Neural cell (in vitro differentiated cells): Measurements from ENCODE around the gene MSI2.

Experiments used
- EP300 ChIP-seq: fragments of 450-650 bp; conservative IDR thresholded peaks from 2 replicates; pipeline ENCODE4 v1.6.1; 2014; ENCODE audit warnings: antibody characterized with exemption, mild to moderate bottlenecking, moderate library complexity; ENCODE audit not compliant: poor library complexity, severe bottlenecking
- EZH2 ChIP-seq: fragments of 200-600, 300-800 bp; shearing (Covaris generic), sonication (generic); IDR thresholded peaks from 2 replicates; pipeline ENCODE4 v1.6.1; 2014; ENCODE audit warnings: antibody characterized with exemption, low read length, borderline replicate concordance, mild to moderate bottlenecking; ENCODE audit not compliant: insufficient read depth, poor library complexity, severe bottlenecking
- SMC3 ChIP-seq: fragments of 450-650 bp; conservative IDR thresholded peaks from 2 replicates; pipeline ENCODE4 v1.6.1; 2014; ENCODE audit warnings: antibody characterized with exemption, mild to moderate bottlenecking, moderate library complexity; ENCODE audit not compliant: poor library complexity
- TF ChIP-seq, protein P1 (sequence below): fragments of 450-650 bp; IDR thresholded peaks from 2 replicates; pipeline ENCODE4 v1.5.1; 2014; ENCODE audit warnings: antibody characterized with exemption, mild to moderate bottlenecking, moderate library complexity; ENCODE audit not compliant: poor library complexity, severe bottlenecking
- TF ChIP-seq, protein P2 (sequence below): IDR thresholded peaks from 2 replicates; pipeline ENCODE4 v1.6.1; 2012; ENCODE audit warnings: borderline replicate concordance

DNA sequence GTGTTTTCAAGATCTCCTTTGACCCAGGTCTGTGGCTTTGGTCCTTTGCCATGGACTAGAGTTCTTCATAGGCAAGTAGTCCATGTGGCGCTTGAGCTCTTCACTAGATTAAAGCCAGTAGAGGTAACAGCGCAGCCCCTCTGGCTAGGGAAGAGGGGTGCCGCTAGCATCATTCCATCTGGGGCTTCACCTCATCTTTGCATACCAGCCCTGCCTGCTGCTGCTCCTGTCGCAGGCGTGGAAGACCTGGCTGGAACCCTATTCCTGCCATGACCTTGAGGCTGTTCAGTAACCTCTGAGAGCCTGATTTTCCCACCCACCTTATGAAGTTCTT is 198.4 kb downstream of the MSI2 start:
- TF ChIP-seq EZH2 (no peak), EP300 (no peak), SMC3 (no peak)
- TF ChIP-seq, protein P1, sequence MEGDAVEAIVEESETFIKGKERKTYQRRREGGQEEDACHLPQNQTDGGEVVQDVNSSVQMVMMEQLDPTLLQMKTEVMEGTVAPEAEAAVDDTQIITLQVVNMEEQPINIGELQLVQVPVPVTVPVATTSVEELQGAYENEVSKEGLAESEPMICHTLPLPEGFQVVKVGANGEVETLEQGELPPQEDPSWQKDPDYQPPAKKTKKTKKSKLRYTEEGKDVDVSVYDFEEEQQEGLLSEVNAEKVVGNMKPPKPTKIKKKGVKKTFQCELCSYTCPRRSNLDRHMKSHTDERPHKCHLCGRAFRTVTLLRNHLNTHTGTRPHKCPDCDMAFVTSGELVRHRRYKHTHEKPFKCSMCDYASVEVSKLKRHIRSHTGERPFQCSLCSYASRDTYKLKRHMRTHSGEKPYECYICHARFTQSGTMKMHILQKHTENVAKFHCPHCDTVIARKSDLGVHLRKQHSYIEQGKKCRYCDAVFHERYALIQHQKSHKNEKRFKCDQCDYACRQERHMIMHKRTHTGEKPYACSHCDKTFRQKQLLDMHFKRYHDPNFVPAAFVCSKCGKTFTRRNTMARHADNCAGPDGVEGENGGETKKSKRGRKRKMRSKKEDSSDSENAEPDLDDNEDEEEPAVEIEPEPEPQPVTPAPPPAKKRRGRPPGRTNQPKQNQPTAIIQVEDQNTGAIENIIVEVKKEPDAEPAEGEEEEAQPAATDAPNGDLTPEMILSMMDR: no peak
- TF ChIP-seq, protein P2, sequence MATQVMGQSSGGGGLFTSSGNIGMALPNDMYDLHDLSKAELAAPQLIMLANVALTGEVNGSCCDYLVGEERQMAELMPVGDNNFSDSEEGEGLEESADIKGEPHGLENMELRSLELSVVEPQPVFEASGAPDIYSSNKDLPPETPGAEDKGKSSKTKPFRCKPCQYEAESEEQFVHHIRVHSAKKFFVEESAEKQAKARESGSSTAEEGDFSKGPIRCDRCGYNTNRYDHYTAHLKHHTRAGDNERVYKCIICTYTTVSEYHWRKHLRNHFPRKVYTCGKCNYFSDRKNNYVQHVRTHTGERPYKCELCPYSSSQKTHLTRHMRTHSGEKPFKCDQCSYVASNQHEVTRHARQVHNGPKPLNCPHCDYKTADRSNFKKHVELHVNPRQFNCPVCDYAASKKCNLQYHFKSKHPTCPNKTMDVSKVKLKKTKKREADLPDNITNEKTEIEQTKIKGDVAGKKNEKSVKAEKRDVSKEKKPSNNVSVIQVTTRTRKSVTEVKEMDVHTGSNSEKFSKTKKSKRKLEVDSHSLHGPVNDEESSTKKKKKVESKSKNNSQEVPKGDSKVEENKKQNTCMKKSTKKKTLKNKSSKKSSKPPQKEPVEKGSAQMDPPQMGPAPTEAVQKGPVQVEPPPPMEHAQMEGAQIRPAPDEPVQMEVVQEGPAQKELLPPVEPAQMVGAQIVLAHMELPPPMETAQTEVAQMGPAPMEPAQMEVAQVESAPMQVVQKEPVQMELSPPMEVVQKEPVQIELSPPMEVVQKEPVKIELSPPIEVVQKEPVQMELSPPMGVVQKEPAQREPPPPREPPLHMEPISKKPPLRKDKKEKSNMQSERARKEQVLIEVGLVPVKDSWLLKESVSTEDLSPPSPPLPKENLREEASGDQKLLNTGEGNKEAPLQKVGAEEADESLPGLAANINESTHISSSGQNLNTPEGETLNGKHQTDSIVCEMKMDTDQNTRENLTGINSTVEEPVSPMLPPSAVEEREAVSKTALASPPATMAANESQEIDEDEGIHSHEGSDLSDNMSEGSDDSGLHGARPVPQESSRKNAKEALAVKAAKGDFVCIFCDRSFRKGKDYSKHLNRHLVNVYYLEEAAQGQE: no peak
